GM19328 (cell line): ENCODE results near the gene DSPP.
A peak's percentile ranks its signal among the peaks of the same experiment; 100 is the strongest.
"Not testable (repeated sequence)": the region's sequence is repeated elsewhere in the genome, so short reads cannot be mapped to it uniquely, and the experiment has no call there.

Source experiments
- ATAC-seq: cut with Tn5 transposase; IDR thresholded peaks from one replicate; pipeline ENCODE4 v1.9.1; 2021; ENCODE audit warnings: mild to moderate bottlenecking, moderate library complexity; ENCODE audit not compliant: unreplicated experiment

DSPP gene

GRCh38 chr4:87608229-87608628 lies at the start of gene DSPP:
Gene DSPP, plus strand, starts transcription at chr4:87608529. Its CDS starts 2,380 bp downstream, at chr4:87610909.
- ATAC-seq: no peak

- peak; percentile 93 for ATAC-seq
These were observed 49.1 kb upstream of the DSPP start for GRCh38 chr4:87559090-87559837.

GRCh38 chr4:87560802-87561201 lies 47.5 kb upstream of the DSPP start:
- ATAC-seq: no peak

GRCh38 chr4:87565746-87566145 lies 42.6 kb upstream of the DSPP start:
- no peak for ATAC-seq

GRCh38 chr4:87566276-87566675 lies 42.1 kb upstream of the DSPP start:
- no peak for ATAC-seq

GRCh38 chr4:87567191-87567590 lies 41.1 kb upstream of the DSPP start:
- ATAC-seq: no peak

- ATAC-seq: no peak
These were observed 38.0 kb upstream of the DSPP start for GRCh38 chr4:87570290-87570805.

GRCh38 chr4:87574376-87574775 lies 34.0 kb upstream of the DSPP start:
- not testable (repeated sequence) for ATAC-seq

GRCh38 chr4:87574996-87575395 lies 33.3 kb upstream of the DSPP start:
- ATAC-seq: no peak

- no peak for ATAC-seq
These were observed 32.9 kb upstream of the DSPP start for GRCh38 chr4:87575408-87575807.

GRCh38 chr4:87575983-87576382 lies 32.3 kb upstream of the DSPP start:
- ATAC-seq: no peak

- no peak for ATAC-seq
These were observed 28.9 kb upstream of the DSPP start for GRCh38 chr4:87579478-87579877.

- ATAC-seq: no peak
These were observed 28.3 kb upstream of the DSPP start for GRCh38 chr4:87580057-87580456.

GRCh38 chr4:87584222-87584908 lies 24.0 kb upstream of the DSPP start:
- ATAC-seq: no peak

- ATAC-seq: no peak
These were observed 18.8 kb upstream of the DSPP start for GRCh38 chr4:87589531-87589930.

- no peak for ATAC-seq
These were observed 16.2 kb upstream of the DSPP start for GRCh38 chr4:87592124-87592523.

GRCh38 chr4:87601361-87601760 lies 7.0 kb upstream of the DSPP start:
- no peak for ATAC-seq

GRCh38 chr4:87614292-87614890 lies 6.1 kb downstream of the DSPP start:
- ATAC-seq: no peak

- ATAC-seq: no peak
These were observed 7.9 kb downstream of the DSPP start for GRCh38 chr4:87616268-87616667.

GRCh38 chr4:87620086-87620485 lies 11.8 kb downstream of the DSPP start:
- no peak for ATAC-seq

GRCh38 chr4:87620491-87620890 lies 12.2 kb downstream of the DSPP start:
- no peak for ATAC-seq

- ATAC-seq: no peak
These were observed 14.0 kb downstream of the DSPP start for GRCh38 chr4:87622303-87622702.
